Measurements from ENCODE around the gene TCL1A. TPM values are rescaled to one million over a fixed set of nuclear protein-coding genes. Genes with fewer than 3 reads are reported as not detected.

The TCL1A gene
- total and polyA plus RNA-seq, 10 of the 15 experiments (the other 5 are each of a cell fraction or from before 2014, with no cell fraction given): 5.9 to 283 (median 113) TPM

DNA sequence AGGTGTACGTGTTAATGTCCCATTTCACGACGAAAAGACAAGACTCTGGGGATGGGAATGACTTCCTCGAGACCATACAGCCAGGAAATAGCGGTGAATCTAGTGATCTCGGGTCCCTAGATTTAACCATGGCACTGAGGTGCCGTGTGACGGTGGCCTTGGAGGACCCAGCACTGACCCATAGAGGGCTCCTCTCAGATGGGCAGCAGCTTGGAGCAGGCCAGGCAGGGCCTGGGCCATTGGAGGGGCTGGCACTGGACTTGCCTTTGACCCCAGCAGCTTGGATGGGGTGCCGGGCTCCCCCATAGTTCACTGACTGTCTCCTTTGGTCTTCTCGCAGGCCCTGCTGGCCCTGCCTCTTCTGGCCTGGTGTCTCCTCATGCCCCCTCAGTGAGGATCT, 22.3 kb downstream of the TCL1A start:
- Histone ChIP-seq H3K27me3 (replicated peaks in 1 of 2; ENCODE audit: control insufficient read depth in 2 of 2, insufficient read depth in 2 of 2, low read length in 1 of 2) (no peaks in the 10 kb centered on the region), H3K4me1 (ENCODE audit: control insufficient read depth, insufficient read depth, low read length) (peaks cover 5% of the 10 kb centered on the region; the same call in 1 of the 2 replicates), H3K4me2 (ENCODE audit: control insufficient read depth, insufficient read depth) (no peak overlapping the region), H3K36me3 (ENCODE audit: control insufficient read depth in 2 of 2, insufficient read depth in 2 of 2, low read length in 1 of 2) (no peaks in the 10 kb centered on the region), H3K4me3 (no peak overlapping the region), H2AFZ (ENCODE audit: control insufficient read depth, low read depth, low read length) (no peak overlapping the region), H3K9me3 (replicated peaks; ENCODE audit: control insufficient read depth, insufficient read depth, low read length) (no peaks in the 10 kb centered on the region), H3K27ac (ENCODE audit: control insufficient read depth, insufficient read depth) (no peak overlapping the region), H3K9ac (ENCODE audit: control insufficient read depth, insufficient read depth, low read length) (no peak overlapping the region), H4K20me1 (ENCODE audit: control insufficient read depth, insufficient read depth) (no peaks in the 10 kb centered on the region), H3K79me2 (ENCODE audit: control insufficient read depth, insufficient read depth, low read length) (no peaks in the 10 kb centered on the region)
- TF ChIP-seq SREBF1 (IDR thresholded peaks at IDR 0.05; ENCODE audit: low read length) (no peak), IKZF1 (conservative IDR thresholded peaks at IDR 0.05) (no peak), CEBPB (IDR thresholded peaks at IDR 0.05; ENCODE audit: borderline replicate concordance in 1 of 2, low read depth in 2 of 2, low read length in 2 of 2) (no peak), ZSCAN29 (IDR thresholded peaks at IDR 0.05) (no peak), YBX1 (IDR thresholded peaks at IDR 0.05) (no peak), MXI1 (IDR thresholded peaks at IDR 0.05; ENCODE audit: low read depth, low read length) (no peak), HDAC6 (IDR thresholded peaks at IDR 0.05; ENCODE audit: unreplicated experiment) (no peak), BCL11A (IDR thresholded peaks at IDR 0.05; ENCODE audit: low read depth, low read length) (no peak), NR2C2 (IDR thresholded peaks at IDR 0.05; ENCODE audit: borderline replicate concordance, control insufficient read depth, insufficient read length, low read depth) (no peak), CBFB (IDR thresholded peaks at IDR 0.05; ENCODE audit: low read depth) (no peak), NBN (IDR thresholded peaks at IDR 0.05) (no peak)
- TF ChIP-seq, protein P1, sequence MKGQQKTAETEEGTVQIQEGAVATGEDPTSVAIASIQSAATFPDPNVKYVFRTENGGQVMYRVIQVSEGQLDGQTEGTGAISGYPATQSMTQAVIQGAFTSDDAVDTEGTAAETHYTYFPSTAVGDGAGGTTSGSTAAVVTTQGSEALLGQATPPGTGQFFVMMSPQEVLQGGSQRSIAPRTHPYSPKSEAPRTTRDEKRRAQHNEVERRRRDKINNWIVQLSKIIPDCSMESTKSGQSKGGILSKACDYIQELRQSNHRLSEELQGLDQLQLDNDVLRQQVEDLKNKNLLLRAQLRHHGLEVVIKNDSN (IDR thresholded peaks at IDR 0.05; ENCODE audit: borderline replicate concordance, extremely low read length, insufficient read depth, low read depth, low read length): no peak
- TF ChIP-seq, protein P2, sequence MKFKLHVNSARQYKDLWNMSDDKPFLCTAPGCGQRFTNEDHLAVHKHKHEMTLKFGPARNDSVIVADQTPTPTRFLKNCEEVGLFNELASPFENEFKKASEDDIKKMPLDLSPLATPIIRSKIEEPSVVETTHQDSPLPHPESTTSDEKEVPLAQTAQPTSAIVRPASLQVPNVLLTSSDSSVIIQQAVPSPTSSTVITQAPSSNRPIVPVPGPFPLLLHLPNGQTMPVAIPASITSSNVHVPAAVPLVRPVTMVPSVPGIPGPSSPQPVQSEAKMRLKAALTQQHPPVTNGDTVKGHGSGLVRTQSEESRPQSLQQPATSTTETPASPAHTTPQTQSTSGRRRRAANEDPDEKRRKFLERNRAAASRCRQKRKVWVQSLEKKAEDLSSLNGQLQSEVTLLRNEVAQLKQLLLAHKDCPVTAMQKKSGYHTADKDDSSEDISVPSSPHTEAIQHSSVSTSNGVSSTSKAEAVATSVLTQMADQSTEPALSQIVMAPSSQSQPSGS (IDR thresholded peaks at IDR 0.05; ENCODE audit: low read length): no peak
- FAIRE-seq (no peak), DNase-seq (ENCODE audit: low read depth, low spot score) (no peak), ATAC-seq (no peak)
- intact Hi-C loops (cut with micrococcal nuclease; ENCODE audit: unreplicated experiment) (no loop called here), in situ Hi-C loops (cut with MboI) (no loop called here)
- SMC1A ChIA-PET (ENCODE audit: uncharacterized antibody, unreplicated experiment): no interaction called here
- no TSS peak for BruUV-seq (replicated peaks)
- CTCF ChIA-PET: interaction anchor here (1.5 kb wide), 1 partner anchor 132 kb away, joined by 3 read pairs; no protein-coding TSS in a partner anchor
- RAD21 ChIA-PET (ENCODE audit: unreplicated experiment): no interaction called here
- POLR2A ChIA-PET: no interaction called here
- WGBS (ENCODE audit: insufficient coverage, insufficient replicate concordance, low lambda C conversion rate, missing lambda C conversion rate): 81% methylated on average over 10 of the region's 10 CpGs

Data from GM12878 (cell line).